ENCODE results near the gene VOPP1.

- TF ChIP-seq SUZ12 (IDR thresholded peaks at IDR 0.05; ENCODE audit: extremely low read depth, insufficient read depth, insufficient read length) (no peak), ZNF274 (IDR thresholded peaks at IDR 0.05; ENCODE audit: low read depth, low read length) (no peak), YY1 (IDR thresholded peaks at IDR 0.05; ENCODE audit: insufficient read depth, insufficient read length) (no peak)
Measured at GRCh38 chr7:55548295-55548731, 24.0 kb downstream of the VOPP1 start.

All from NT2/D1 (cell line).